ENCODE results near the gene MED13.
A peak's percentile ranks its signal among the peaks of the same experiment; 100 is the strongest.
"Not testable (repeated sequence)": the region's sequence is repeated elsewhere in the genome, so short reads cannot be mapped to it uniquely, and the experiment has no call there.

The MED13 gene

DNA sequence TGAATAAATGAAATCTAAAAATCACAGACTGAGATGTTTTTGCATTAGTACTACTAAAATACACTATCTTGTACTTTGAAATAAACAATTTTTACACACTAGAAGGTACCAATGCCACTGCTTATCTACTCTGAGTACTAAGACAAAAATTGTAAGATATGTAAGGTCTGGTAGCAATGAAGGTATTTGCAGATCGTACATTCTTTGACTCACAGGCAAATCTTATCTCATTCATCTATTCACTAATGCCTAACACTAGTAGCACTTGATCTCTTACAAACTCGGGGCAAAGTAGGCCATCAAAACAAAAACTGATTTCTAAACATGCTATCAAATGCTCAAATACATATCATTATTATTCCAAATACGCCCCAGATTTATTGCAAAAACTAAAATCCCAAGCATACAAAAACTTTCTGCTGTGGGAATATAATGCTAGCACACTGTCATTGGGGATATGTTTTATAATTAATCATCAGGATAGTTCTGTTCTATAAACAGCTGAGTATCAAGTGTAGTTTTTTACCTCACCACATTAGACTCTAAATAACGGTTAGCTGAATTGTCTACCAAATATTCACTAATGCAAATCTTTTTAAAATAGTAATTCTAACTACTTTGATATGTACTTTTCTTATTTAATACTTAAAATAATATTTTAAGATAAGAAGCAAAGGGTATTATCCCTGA is 68.0 kb downstream of the MED13 start:
- DNase-seq = no peak

DNA sequence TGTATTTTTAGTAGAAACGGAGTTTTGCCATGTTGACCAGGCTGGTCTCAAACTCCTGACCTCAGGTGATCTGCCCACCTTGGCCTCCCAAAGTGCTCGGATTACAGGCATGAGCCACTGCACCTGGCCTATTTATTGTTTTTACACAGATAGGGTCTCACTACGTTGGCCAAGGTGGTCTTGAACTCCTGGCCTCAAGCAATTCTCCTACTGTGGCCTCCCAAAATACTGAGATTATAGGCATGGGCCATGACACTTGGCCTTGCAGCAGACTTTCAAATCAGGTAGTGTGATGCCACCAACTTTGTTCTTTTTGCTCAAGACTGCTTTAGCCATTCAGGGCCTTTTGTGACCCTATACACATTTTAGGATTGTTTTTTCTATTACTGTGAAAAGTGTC is 75.6 kb downstream of the MED13 start:
- DNase-seq = no peak

DNA sequence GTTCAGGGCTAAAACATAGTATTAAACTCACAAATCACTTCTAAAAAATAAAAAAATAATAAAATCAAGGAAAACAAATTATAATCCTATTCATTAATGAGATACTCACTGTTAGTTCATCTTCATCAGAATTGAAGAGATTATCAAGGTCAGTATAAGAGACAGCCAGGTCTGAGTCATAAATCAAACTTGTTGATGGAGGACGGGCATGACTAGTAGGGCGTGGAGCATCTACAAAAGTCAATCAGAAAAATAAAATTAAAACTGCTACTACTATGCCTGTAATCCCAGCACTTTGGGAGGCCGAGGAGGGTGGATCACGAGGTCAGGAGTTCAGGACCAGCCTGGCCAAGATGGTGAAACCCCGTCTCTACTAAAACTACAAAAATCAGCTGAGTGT is 78.2 kb downstream of the MED13 start:
- DNase-seq = no peak

DNA sequence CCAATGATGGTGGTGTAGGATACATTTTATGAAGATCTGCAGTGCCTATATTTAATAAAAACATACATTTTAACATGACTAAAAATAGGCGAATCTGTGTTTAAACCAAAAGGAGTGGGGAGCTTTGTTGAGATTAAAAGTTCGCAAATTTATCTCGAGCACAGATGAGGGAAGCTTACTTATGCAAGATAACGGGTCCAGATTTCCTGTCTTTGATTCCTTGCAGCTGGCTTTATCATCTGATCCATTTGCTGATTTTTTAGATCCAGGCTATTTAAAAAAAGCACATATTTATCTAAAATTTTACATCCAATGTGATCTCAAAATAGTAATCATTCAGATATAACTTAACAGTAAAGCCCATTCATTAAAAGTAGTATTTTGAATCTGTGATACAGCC is 80.3 kb downstream of the MED13 start:
- DNase-seq = no peak

DNA sequence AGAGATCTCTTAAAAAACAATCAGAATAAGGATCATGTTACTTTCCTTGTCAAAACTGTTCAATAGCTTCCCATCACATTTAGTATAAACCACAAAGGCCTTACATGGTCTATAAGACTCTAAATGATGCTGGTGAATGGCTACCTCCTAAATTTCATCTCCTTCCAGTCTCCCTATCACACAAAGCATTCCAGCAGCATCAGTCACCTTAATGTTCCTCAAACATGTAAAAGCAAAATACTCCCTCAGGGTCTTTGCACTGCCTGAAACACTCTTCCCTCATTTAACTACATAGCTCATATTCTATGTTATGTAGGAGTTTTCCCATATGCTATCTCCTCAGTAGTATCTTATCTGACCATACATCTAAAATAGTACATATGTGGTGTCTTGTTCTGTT is 83.8 kb downstream of the MED13 start:
- no peak for DNase-seq

- no peak for DNase-seq
These were observed 84.5 kb downstream of the MED13 start for GRCh38 chr17:61980535-61980934.

- no peak for DNase-seq
These were observed 91.0 kb downstream of the MED13 start for GRCh38 chr17:61974115-61974514.

DNA sequence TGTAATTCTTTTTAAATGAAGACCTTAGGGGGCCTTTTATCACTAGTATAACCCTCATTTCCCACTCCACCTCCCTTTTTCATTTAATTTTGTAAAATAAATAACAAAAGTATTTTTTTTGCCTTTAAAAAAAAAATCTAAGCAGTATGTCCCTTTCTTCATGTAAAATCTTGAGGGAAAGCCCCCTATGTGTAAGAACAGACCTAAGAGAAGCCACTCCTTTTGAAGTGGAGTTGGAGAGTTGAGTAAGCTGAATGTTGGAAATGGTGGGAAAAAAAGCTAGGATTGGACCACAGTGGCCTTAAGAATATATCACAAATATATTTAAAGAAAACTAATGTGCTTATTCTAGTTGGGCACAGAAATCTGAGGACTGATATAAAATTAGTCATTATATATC is 92.8 kb downstream of the MED13 start:
- no peak for DNase-seq

- no peak for DNase-seq
These were observed 95.0 kb downstream of the MED13 start for GRCh38 chr17:61970030-61970429.

DNA sequence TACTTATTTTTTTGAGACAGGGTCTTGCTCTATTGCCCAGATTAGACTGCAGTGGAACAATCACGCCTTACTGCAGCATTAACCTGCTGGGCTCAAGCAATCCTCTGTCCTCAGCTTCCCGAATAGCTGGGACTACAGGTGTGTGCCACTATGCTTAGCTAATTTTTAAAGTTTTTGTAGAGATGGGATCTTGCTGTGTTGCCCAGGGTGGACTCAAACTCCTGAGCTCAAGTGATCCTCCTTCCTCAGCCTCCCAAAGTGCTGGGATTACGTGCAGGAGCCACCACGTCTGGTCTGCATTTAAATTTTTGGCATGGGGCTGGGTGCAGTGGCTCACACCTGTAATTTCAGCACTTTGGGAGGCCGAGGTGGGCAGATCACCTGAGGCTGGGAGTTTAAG is 96.3 kb downstream of the MED13 start:
- DNase-seq = no peak

DNA sequence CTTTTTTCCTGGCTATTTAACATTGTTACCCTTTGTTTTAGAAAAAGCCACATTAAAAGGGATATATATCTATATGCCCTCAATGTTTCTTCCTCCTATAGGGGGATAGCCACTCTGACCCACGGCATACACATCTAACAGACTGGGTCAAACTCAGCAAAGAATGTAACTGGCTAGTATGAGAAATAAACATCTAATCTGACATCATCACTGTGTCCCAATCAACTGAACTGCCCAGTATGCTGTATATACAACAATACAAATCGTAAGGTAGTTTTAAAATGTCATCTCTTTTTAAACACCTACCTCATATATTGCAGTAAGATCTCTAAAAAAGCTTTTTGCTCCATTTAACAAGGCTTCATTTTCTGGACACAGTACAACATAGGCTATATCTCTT is 97.3 kb downstream of the MED13 start:
- DNase-seq = no peak

- DNase-seq = no peak
These were observed 98.9 kb downstream of the MED13 start for GRCh38 chr17:61966191-61966590.

- no peak for DNase-seq
These were observed 109.5 kb downstream of the MED13 start for GRCh38 chr17:61955619-61956018.

- DNase-seq = no peak
These were observed 117.6 kb downstream of the MED13 start for GRCh38 chr17:61947367-61948078.

- no peak for DNase-seq
These were observed 118.7 kb downstream of the MED13 start for GRCh38 chr17:61946359-61946758.

GRCh38 chr17:61943117-61943516 is 122.0 kb downstream of the MED13 start:
- no peak for DNase-seq

- no peak for DNase-seq
These were observed 123.0 kb downstream of the MED13 start for GRCh38 chr17:61942085-61942484.

DNA sequence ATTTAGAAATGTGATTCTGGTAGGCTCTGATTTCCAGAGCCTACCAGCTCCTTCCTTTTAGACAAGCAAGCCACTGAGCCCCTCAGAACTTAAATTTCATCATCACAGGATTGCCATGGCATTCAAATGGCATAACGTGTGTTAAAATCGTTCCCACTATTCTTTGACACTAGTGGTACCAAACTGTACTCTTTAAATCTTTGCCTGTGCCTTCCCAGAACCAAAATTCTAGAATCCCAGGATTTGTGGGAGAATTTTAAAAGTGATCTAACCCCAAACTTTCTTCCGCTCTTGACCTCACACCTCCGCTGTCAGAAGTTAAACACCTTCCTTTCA is 137.0 kb downstream of the MED13 start:
- no peak for DNase-seq

GRCh38 chr17:61927208-61928100 is 137.6 kb downstream of the MED13 start, which contains the start of gene INTS2:
Gene INTS2 (minus strand): TSS chr17:61927982. CDS start chr17:61926644, 1,338 bp downstream.
- DNase-seq = peak; percentile 97

GRCh38 chr17:61926826-61927207 is 138.3 kb downstream of the MED13 start:
- DNase-seq = no peak

GRCh38 chr17:61915162-61915561 is 149.9 kb downstream of the MED13 start:
- DNase-seq = not testable (repeated sequence)

GRCh38 chr17:61908292-61909037 is 156.6 kb downstream of the MED13 start:
- no peak for DNase-seq

DNA sequence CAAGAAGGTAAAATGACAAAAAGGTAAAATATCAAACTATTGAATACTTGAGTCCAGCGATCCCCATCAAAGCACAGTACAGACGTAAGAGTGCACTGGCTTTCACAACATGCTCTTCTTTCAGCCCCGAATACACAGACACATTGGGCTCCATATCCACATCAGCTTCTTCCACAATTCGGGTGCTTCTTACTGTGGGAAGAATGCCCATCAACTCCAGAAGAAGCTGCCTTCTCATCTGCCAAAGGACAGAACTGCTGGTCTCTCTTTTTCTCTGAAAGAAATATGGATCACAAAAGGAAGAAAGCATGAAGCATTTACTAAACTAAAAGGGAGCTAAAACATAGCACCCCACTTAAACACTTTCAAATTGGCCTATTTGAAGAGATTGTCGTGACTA is 157.7 kb downstream of the MED13 start:
- no peak for DNase-seq

Measured in femur (tissue), 1 donor.